Hepatocyte (in vitro differentiated cells): ENCODE data around the gene GTF3A.

Experiments
- EZH2 ChIP-seq: fragments of 200-600 bp; sonication (generic); IDR thresholded peaks from 2 replicates; pipeline ENCODE4 v1.6.1; 2016; ENCODE audit warnings: antibody characterized with exemption, mild to moderate bottlenecking, borderline replicate concordance
- EZH2phosphoT487 ChIP-seq: fragments of 200-600 bp; sonication (generic); IDR thresholded peaks from one replicate; pipeline ENCODE4 v1.6.1; 2018; ENCODE audit warnings: antibody characterized with exemption, mild to moderate bottlenecking, low read depth, moderate library complexity; ENCODE audit not compliant: unreplicated experiment, severe bottlenecking
- TF ChIP-seq, protein P1 (sequence below): fragments of 200-600 bp; sonication (generic); IDR thresholded peaks from 2 replicates; pipeline ENCODE4 v1.5.1; 2016; ENCODE audit warnings: antibody characterized with exemption, mild to moderate bottlenecking; ENCODE audit not compliant: poor library complexity

- TF ChIP-seq, protein P1, sequence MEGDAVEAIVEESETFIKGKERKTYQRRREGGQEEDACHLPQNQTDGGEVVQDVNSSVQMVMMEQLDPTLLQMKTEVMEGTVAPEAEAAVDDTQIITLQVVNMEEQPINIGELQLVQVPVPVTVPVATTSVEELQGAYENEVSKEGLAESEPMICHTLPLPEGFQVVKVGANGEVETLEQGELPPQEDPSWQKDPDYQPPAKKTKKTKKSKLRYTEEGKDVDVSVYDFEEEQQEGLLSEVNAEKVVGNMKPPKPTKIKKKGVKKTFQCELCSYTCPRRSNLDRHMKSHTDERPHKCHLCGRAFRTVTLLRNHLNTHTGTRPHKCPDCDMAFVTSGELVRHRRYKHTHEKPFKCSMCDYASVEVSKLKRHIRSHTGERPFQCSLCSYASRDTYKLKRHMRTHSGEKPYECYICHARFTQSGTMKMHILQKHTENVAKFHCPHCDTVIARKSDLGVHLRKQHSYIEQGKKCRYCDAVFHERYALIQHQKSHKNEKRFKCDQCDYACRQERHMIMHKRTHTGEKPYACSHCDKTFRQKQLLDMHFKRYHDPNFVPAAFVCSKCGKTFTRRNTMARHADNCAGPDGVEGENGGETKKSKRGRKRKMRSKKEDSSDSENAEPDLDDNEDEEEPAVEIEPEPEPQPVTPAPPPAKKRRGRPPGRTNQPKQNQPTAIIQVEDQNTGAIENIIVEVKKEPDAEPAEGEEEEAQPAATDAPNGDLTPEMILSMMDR, result no peak
- TF ChIP-seq EZH2 (no peak), EZH2phosphoT487 (no peak)
Observed at GRCh38 chr13:27388241-27388640, 36.2 kb upstream of the GTF3A start.
